Measurements from ENCODE around the gene PTPRN2. TPM values are rescaled to one million over a fixed set of nuclear protein-coding genes. Genes with fewer than 3 reads are reported as not detected.
"Not testable (repeated sequence)": the region's sequence is repeated elsewhere in the genome, so short reads cannot be mapped to it uniquely, and the experiment has no call there.

PTPRN2 gene
- total RNA-seq, 2 experiments from 2014 or later: 4.7 to 4.8 TPM

- H3K4me3 Mint-ChIP-seq; H3K27me3 Mint-ChIP-seq; H3K27ac Mint-ChIP-seq; H3K9me3 Mint-ChIP-seq; DNase-seq; POLR2A ChIA-PET; CTCF ChIA-PET; H3K36me3 Mint-ChIP-seq (ENCODE audit: low read depth); H3K4me1 Mint-ChIP-seq: not testable (repeated sequence)
These were observed 211.3 kb downstream of the PTPRN2 start for GRCh38 chr7:158376146-158376838.

GRCh38 chr7:158375034-158375433 lies 212.6 kb downstream of the PTPRN2 start:
- Mint-ChIP-seq H3K4me3 (no peak overlapping the region), H3K9me3 (peaks cover under 1% of the 10 kb centered on the region), H3K36me3 (ENCODE audit: low read depth) (no peaks in the 10 kb centered on the region), H3K27ac (no peak overlapping the region), H3K27me3 (no peaks in the 10 kb centered on the region), H3K4me1 (no peaks in the 10 kb centered on the region)
- CTCF ChIA-PET: no interaction called here
- POLR2A ChIA-PET: no interaction called here
- no peak for DNase-seq

DNA sequence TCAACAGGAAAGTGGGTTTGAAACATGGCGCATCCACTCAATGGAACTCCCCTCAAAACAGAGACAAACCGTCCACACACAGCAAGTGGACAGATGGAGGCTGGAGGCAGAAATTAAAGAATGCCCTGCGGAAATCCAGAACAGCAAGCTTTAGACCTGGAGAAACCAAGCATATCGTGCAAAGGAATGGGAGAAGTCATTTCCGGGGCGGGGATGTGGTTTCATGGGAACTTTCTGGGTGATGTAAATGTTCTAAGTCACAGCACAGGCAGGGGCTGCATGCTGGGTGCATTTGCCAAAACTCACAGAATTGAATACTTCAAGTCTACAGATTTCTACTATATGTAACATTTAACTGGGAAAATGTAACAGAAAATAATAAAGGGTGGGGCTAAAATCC lies 213.0 kb downstream of the PTPRN2 start:
- DNase-seq: no peak
- H3K9me3 Mint-ChIP-seq: no peaks in the 10 kb centered on the region
- H3K4me3 Mint-ChIP-seq: no peak overlapping the region
- no peaks in the 10 kb centered on the region for H3K4me1 Mint-ChIP-seq
- no peak overlapping the region for H3K27ac Mint-ChIP-seq
- H3K27me3 Mint-ChIP-seq: no peaks in the 10 kb centered on the region
- ChIA-PET CTCF (no interaction called here), POLR2A (no interaction called here)
- H3K36me3 Mint-ChIP-seq (ENCODE audit: low read depth): no peaks in the 10 kb centered on the region

DNA sequence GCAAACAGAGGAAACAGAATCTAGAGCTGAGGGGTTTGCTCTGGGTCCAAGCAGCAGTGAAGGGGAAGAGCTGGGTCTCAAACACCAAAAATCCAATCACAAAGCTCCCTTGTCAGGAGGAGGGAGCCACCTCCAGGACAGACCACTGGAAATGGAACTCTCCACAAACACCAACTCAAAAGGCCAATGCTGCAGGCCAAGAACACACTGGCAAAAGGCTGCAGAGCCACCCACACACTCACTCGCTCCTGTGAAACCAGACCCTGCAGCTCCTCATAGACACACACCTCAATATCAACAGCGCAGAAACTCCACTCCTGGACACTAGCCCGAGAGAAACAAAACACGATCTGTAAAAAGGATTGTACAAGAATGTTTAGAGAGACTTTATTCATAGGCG lies 213.5 kb downstream of the PTPRN2 start:
- no peaks in the 10 kb centered on the region for H3K36me3 Mint-ChIP-seq (ENCODE audit: low read depth)
- POLR2A ChIA-PET: no interaction called here
- no peaks in the 10 kb centered on the region for H3K4me1 Mint-ChIP-seq
- no peak overlapping the region for H3K27ac Mint-ChIP-seq
- H3K9me3 Mint-ChIP-seq: no peaks in the 10 kb centered on the region
- no peak overlapping the region for H3K4me3 Mint-ChIP-seq
- CTCF ChIA-PET: no interaction called here
- DNase-seq: no peak
- H3K27me3 Mint-ChIP-seq: no peaks in the 10 kb centered on the region

GRCh38 chr7:158373476-158374133 lies 214.0 kb downstream of the PTPRN2 start:
- no peak for DNase-seq
- CTCF ChIA-PET: no interaction called here
- H3K27ac Mint-ChIP-seq: no peak overlapping the region
- no peak overlapping the region for H3K4me3 Mint-ChIP-seq
- H3K9me3 Mint-ChIP-seq: no peaks in the 10 kb centered on the region
- no peaks in the 10 kb centered on the region for H3K27me3 Mint-ChIP-seq
- H3K36me3 Mint-ChIP-seq (ENCODE audit: low read depth): no peaks in the 10 kb centered on the region
- POLR2A ChIA-PET: no interaction called here
- H3K4me1 Mint-ChIP-seq: no peaks in the 10 kb centered on the region

- Mint-ChIP-seq H3K4me3 (no peak overlapping the region), H3K36me3 (ENCODE audit: low read depth) (no peaks in the 10 kb centered on the region), H3K9me3 (no peaks in the 10 kb centered on the region), H3K4me1 (no peaks in the 10 kb centered on the region), H3K27me3 (no peaks in the 10 kb centered on the region), H3K27ac (no peak overlapping the region)
- ChIA-PET CTCF (interaction anchor here (0.7 kb wide), 1 partner anchor 1111 kb away, joined by 7 read pairs; no protein-coding TSS in a partner anchor), POLR2A (no interaction called here)
- no peak for DNase-seq
These were observed 215.0 kb downstream of the PTPRN2 start for GRCh38 chr7:158372400-158373342.

DNA sequence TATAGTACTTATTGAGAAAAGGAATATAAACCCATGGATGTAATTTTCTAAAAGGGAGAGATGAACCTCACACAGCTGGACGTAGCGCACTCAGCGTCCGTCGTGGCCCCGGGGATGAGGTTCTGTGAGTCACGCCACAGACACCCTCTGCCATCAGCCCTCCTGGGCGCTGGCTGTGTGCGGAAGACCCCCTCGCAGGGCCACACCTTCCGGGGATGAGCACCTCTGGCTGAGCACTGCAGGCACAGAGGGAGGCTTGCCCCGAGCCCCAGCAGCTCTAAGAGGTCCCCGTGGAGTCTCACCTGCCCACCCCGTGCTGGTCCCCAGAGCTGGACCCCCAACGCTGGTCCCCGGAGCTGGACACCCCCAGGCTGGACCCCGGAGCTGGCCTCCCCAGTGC lies 215.8 kb downstream of the PTPRN2 start:
- no peak overlapping the region for H3K4me3 Mint-ChIP-seq

DNA sequence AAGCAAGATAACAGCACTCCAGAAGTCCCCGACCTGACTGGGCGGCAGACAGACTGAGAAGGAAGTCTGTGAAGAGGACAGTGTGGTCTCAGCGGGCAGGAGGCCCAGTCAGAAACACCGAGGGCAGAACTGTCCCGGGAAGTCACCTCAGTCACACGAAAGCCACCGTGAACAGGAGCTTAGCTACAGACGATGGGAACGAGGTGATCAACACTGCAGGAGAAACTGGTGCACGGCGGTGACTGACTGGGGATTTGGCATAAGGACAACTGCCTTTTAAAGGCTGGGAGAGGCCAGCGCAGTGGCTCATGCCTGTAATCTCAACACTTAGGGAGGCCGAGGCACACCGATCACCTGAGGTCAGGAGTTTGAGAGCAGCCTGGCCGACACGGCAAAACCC lies 217.8 kb downstream of the PTPRN2 start:
- H3K4me1 Mint-ChIP-seq: no peaks in the 10 kb centered on the region
- no peaks in the 10 kb centered on the region for H3K27me3 Mint-ChIP-seq
- peaks cover 1% of the 10 kb centered on the region for H3K9me3 Mint-ChIP-seq
- no peak overlapping the region for H3K27ac Mint-ChIP-seq
- no peak for DNase-seq
- no peaks in the 10 kb centered on the region for H3K36me3 Mint-ChIP-seq (ENCODE audit: low read depth)
- CTCF ChIA-PET: no interaction called here
- POLR2A ChIA-PET: no interaction called here
- H3K4me3 Mint-ChIP-seq: no peak overlapping the region

More for the DNA sequence above, 215.8 kb downstream of the PTPRN2 start:
- no peaks in the 10 kb centered on the region for H3K27me3 Mint-ChIP-seq
- H3K36me3 Mint-ChIP-seq (ENCODE audit: low read depth): no peaks in the 10 kb centered on the region
- no peaks in the 10 kb centered on the region for H3K4me1 Mint-ChIP-seq
- no peak overlapping the region for H3K27ac Mint-ChIP-seq
- CTCF ChIA-PET: interaction anchor here (0.7 kb wide), 1 partner anchor 1110 kb away, joined by 7 read pairs; no protein-coding TSS in a partner anchor
- POLR2A ChIA-PET: no interaction called here
- no peaks in the 10 kb centered on the region for H3K9me3 Mint-ChIP-seq
- no peak for DNase-seq

DNA sequence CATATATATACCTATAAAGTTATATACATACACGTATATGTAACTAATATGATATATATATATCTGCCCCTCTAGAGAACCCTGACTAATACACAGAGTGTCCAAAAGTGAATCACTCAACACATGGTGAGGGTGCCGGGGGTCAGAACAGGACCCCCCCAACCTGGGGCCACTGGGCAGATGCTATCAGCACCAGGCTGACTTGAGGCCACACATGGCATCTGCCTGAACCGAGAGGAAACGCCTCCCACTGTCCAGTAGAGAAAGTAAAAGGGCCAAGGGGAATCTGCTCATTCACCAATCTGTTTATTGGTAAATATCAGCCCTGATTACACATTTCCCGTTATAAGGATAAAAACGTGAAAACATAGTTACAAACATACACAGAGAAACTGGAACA lies 218.3 kb downstream of the PTPRN2 start:
- ChIA-PET POLR2A (no interaction called here), CTCF (no interaction called here)
- no peaks in the 10 kb centered on the region for H3K36me3 Mint-ChIP-seq (ENCODE audit: low read depth)
- H3K27ac Mint-ChIP-seq: no peak overlapping the region
- no peaks in the 10 kb centered on the region for H3K27me3 Mint-ChIP-seq
- H3K4me3 Mint-ChIP-seq: no peak overlapping the region
- H3K4me1 Mint-ChIP-seq: no peaks in the 10 kb centered on the region
- peaks cover 6% of the 10 kb centered on the region for H3K9me3 Mint-ChIP-seq
- no peak for DNase-seq

DNA sequence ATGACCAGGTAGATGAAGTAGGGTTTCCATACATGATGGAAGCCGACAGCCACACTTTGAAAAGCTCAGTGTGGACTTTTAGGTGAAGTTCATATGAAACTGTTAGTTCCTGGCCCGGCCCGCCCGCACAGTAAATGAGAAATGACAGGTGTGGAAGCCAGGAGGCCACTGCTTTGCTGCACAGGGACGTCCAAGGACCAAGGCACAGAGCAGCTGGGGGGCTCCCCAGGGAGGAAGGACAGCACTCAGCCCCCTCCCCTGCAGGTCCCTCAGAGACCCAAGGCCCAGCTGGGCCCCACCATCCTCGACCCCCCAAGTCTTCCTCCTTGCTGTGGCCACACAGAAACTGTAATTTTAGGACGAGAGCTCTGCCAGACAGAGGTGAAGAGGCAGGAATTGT lies 219.2 kb downstream of the PTPRN2 start:
- Mint-ChIP-seq H3K27ac (no peak overlapping the region), H3K36me3 (ENCODE audit: low read depth) (no peaks in the 10 kb centered on the region), H3K27me3 (no peaks in the 10 kb centered on the region), H3K9me3 (peaks cover 6% of the 10 kb centered on the region), H3K4me1 (no peaks in the 10 kb centered on the region), H3K4me3 (no peak overlapping the region)
- ChIA-PET POLR2A (no interaction called here), CTCF (interaction anchor here (1.5 kb wide), 1 partner anchor 14 kb away, joined by 3 read pairs; no protein-coding TSS in a partner anchor)
- no peak for DNase-seq

- POLR2A ChIA-PET: no interaction called here
- Mint-ChIP-seq H3K4me1 (no peaks in the 10 kb centered on the region), H3K27ac (no peak overlapping the region)
These were observed 220.0 kb downstream of the PTPRN2 start for GRCh38 chr7:158367634-158367982.

GRCh38 chr7:158366916-158367633 lies 220.5 kb downstream of the PTPRN2 start:
- CTCF ChIA-PET: interaction anchor here (1.5 kb wide), 1 partner anchor 13 kb away, joined by 3 read pairs; no protein-coding TSS in a partner anchor
- Mint-ChIP-seq H3K36me3 (ENCODE audit: low read depth) (no peaks in the 10 kb centered on the region), H3K4me1 (no peaks in the 10 kb centered on the region), H3K27ac (no peak overlapping the region), H3K4me3 (no peak overlapping the region), H3K9me3 (peaks cover 6% of the 10 kb centered on the region), H3K27me3 (no peaks in the 10 kb centered on the region)
- POLR2A ChIA-PET: no interaction called here
- DNase-seq: no peak

More at GRCh38 chr7:158367634-158367982, 220.0 kb downstream of the PTPRN2 start:
- Mint-ChIP-seq H3K27me3 (no peaks in the 10 kb centered on the region), H3K9me3 (peaks cover 6% of the 10 kb centered on the region), H3K36me3 (ENCODE audit: low read depth) (no peaks in the 10 kb centered on the region), H3K4me3 (no peak overlapping the region)
- DNase-seq: no peak
- CTCF ChIA-PET: interaction anchor here (1.5 kb wide), 1 partner anchor 13 kb away, joined by 3 read pairs; no protein-coding TSS in a partner anchor

DNA sequence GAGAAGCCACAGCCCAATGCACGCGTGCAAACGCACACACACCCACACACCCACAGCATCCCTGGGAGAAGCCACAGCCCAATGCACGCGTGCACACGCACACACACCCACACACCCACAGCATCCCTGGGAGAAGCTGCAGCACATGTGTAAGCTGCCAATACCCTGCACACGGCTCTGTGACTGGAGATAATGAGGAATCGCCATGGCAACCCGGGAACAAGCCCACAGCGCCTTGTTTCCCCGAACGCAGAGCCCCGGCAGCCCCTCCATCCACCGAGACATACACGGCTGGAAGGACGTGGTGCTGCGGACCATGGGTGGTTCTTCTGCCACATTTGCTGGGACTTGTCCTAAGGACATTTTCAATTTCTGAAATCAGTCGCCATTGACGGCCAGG lies 221.3 kb downstream of the PTPRN2 start:
- POLR2A ChIA-PET: no interaction called here
- no peak for DNase-seq
- H3K4me3 Mint-ChIP-seq: no peak overlapping the region
- H3K27me3 Mint-ChIP-seq: no peaks in the 10 kb centered on the region
- H3K36me3 Mint-ChIP-seq (ENCODE audit: low read depth): no peaks in the 10 kb centered on the region
- no peaks in the 10 kb centered on the region for H3K4me1 Mint-ChIP-seq
- CTCF ChIA-PET: no interaction called here
- peaks cover 7% of the 10 kb centered on the region for H3K9me3 Mint-ChIP-seq
- no peak overlapping the region for H3K27ac Mint-ChIP-seq
